ENCODE data around the gene NWD2.

DNA sequence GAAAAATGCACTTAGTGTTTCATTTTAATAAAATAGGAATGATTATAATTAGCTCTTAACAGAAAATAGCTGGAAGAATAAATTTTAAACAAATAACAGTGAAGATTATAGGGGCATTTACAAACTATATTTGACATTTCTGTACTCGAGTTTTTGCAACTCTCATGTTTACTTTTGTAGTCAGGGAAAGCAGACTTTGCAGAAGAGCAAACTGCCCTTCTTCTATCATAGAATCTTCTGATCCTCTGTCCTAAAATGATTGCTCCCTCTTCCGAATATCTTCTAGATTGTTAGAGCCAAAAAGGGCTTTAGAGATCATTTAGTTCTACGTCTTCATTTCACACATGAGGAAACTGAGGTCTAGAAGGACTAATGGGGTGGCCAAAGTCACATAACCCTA is 222.7 kb downstream of the NWD2 start:
- TF ChIP-seq, protein P1, sequence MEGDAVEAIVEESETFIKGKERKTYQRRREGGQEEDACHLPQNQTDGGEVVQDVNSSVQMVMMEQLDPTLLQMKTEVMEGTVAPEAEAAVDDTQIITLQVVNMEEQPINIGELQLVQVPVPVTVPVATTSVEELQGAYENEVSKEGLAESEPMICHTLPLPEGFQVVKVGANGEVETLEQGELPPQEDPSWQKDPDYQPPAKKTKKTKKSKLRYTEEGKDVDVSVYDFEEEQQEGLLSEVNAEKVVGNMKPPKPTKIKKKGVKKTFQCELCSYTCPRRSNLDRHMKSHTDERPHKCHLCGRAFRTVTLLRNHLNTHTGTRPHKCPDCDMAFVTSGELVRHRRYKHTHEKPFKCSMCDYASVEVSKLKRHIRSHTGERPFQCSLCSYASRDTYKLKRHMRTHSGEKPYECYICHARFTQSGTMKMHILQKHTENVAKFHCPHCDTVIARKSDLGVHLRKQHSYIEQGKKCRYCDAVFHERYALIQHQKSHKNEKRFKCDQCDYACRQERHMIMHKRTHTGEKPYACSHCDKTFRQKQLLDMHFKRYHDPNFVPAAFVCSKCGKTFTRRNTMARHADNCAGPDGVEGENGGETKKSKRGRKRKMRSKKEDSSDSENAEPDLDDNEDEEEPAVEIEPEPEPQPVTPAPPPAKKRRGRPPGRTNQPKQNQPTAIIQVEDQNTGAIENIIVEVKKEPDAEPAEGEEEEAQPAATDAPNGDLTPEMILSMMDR (IDR thresholded peaks at IDR 0.05; ENCODE audit: low read length) = no peak
- TF ChIP-seq EZH2phosphoT487 (IDR thresholded peaks at IDR 0.05; ENCODE audit: low read length) (no peak), EZH2 (optimal IDR thresholded peaks at IDR 0.05; ENCODE audit: low read depth, low read length) (no peak)
